ENCODE measurements around the gene NRCAM.

Gene NRCAM

GRCh38 chr7:108231221-108231620 is 225.0 kb downstream of the NRCAM start:
- ChIA-PET POLR2A (no interaction called here), CTCF (no interaction called here)
- DNase-seq (ENCODE audit: extremely low spot score): no peak
- TF ChIP-seq CTBP1 (IDR thresholded peaks at IDR 0.05; ENCODE audit: borderline replicate concordance): no peak
- no peak for TF ChIP-seq FOXA1 (IDR thresholded peaks at IDR 0.05)
- TF ChIP-seq LEF1 (IDR thresholded peaks at IDR 0.05; ENCODE audit: borderline replicate concordance): no peak
- no peak for TF ChIP-seq ARNT (IDR thresholded peaks at IDR 0.05)
- no peak for TF ChIP-seq NFRKB (IDR thresholded peaks at IDR 0.05)
- no peak for TF ChIP-seq TARDBP (IDR thresholded peaks at IDR 0.05)
- TF ChIP-seq ELF4 (IDR thresholded peaks at IDR 0.05): no peak
- TF ChIP-seq FOXM1 (IDR thresholded peaks at IDR 0.05; ENCODE audit: borderline replicate concordance): no peak
- no peak for TF ChIP-seq HDGF (IDR thresholded peaks at IDR 0.05; ENCODE audit: borderline replicate concordance)

- ChIA-PET POLR2A (no interaction called here), CTCF (no interaction called here)
- TF ChIP-seq NFRKB (IDR thresholded peaks at IDR 0.05): no peak
- TF ChIP-seq BHLHE40 (IDR thresholded peaks at IDR 0.05; ENCODE audit: borderline replicate concordance): no peak
- TF ChIP-seq CTBP1 (IDR thresholded peaks at IDR 0.05; ENCODE audit: borderline replicate concordance): no peak
- TF ChIP-seq FOXK2 (IDR thresholded peaks at IDR 0.05): no peak
- no peak for TF ChIP-seq ELF4 (IDR thresholded peaks at IDR 0.05)
- TF ChIP-seq FOXA1 (IDR thresholded peaks at IDR 0.05): no peak
- TF ChIP-seq SUZ12 (IDR thresholded peaks at IDR 0.05): no peak
- TF ChIP-seq FOXM1 (IDR thresholded peaks at IDR 0.05; ENCODE audit: borderline replicate concordance): no peak
- no peak for TF ChIP-seq PKNOX1 (IDR thresholded peaks at IDR 0.05)
- TF ChIP-seq ZNF384 (IDR thresholded peaks at IDR 0.05): no peak
- TF ChIP-seq HDGF (IDR thresholded peaks at IDR 0.05; ENCODE audit: borderline replicate concordance): no peak
- no peak for TF ChIP-seq ARNT (IDR thresholded peaks at IDR 0.05)
- no peak for TF ChIP-seq L3MBTL2 (conservative IDR thresholded peaks at IDR 0.05)
- no peak for TF ChIP-seq TARDBP (IDR thresholded peaks at IDR 0.05)
- TF ChIP-seq LEF1 (IDR thresholded peaks at IDR 0.05; ENCODE audit: borderline replicate concordance): no peak
- no peak for DNase-seq (ENCODE audit: extremely low spot score)
Measured at GRCh38 chr7:108227366-108227765, 228.9 kb downstream of the NRCAM start.

DNA sequence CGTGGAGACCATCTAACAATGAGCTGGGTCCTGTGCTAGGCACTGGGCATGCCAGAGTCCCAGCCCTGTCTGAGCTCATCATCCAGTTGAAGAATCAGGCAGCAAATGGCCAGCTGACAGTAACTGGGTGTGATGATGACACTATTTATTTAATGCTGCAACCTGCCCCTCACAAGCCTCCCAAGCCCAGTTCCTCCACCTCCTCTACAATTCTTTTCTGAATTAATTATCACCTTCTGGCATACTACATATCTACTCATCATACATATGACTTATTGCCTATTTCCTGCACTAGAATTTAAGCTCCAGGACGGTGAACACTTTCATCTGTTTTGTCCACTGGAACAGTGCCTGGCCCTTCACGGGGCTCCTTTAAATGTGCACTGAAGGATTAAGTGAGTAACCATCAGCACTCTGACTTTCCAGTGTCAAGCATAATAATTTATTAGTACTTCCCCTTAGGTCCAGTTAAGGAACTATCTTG is 229.4 kb downstream of the NRCAM start:
- TF ChIP-seq NFRKB (IDR thresholded peaks at IDR 0.05) (no peak), FOXK2 (IDR thresholded peaks at IDR 0.05) (no peak), TARDBP (IDR thresholded peaks at IDR 0.05) (no peak), ARNT (IDR thresholded peaks at IDR 0.05) (no peak), ELF4 (IDR thresholded peaks at IDR 0.05) (no peak), SP1 (IDR thresholded peaks at IDR 0.05) (no peak), FOXM1 (IDR thresholded peaks at IDR 0.05; ENCODE audit: borderline replicate concordance) (no peak), L3MBTL2 (conservative IDR thresholded peaks at IDR 0.05) (no peak), ZNF384 (IDR thresholded peaks at IDR 0.05) (no peak), LEF1 (IDR thresholded peaks at IDR 0.05; ENCODE audit: borderline replicate concordance) (no peak)
- DNase-seq (ENCODE audit: extremely low spot score): no peak
- POLR2A ChIA-PET: no interaction called here
- CTCF ChIA-PET: interaction anchor here (0.6 kb wide), 1 partner anchor 31 kb away, joined by 3 read pairs; no protein-coding TSS in a partner anchor

GRCh38 chr7:108225531-108226181 is 230.6 kb downstream of the NRCAM start:
- peak; percentile 61 for TF ChIP-seq PKNOX1 (IDR thresholded peaks at IDR 0.05)
- TF ChIP-seq FOXA1 (IDR thresholded peaks at IDR 0.05): no peak
- POLR2A ChIA-PET: no interaction called here
- no peak for DNase-seq (ENCODE audit: extremely low spot score)
- CTCF ChIA-PET: no interaction called here

GRCh38 chr7:108224387-108224786 is 231.8 kb downstream of the NRCAM start:
- no peak for DNase-seq (ENCODE audit: extremely low spot score)
- no peak for TF ChIP-seq SP1 (IDR thresholded peaks at IDR 0.05)
- no peak for TF ChIP-seq BHLHE40 (IDR thresholded peaks at IDR 0.05; ENCODE audit: borderline replicate concordance)
- TF ChIP-seq ZNF384 (IDR thresholded peaks at IDR 0.05): no peak
- no peak for TF ChIP-seq LEF1 (IDR thresholded peaks at IDR 0.05; ENCODE audit: borderline replicate concordance)
- no peak for TF ChIP-seq TARDBP (IDR thresholded peaks at IDR 0.05)
- no peak for TF ChIP-seq HDGF (IDR thresholded peaks at IDR 0.05; ENCODE audit: borderline replicate concordance)
- TF ChIP-seq FOXK2 (IDR thresholded peaks at IDR 0.05): no peak
- TF ChIP-seq L3MBTL2 (conservative IDR thresholded peaks at IDR 0.05): no peak
- no peak for TF ChIP-seq FOXM1 (IDR thresholded peaks at IDR 0.05; ENCODE audit: borderline replicate concordance)
- TF ChIP-seq ARNT (IDR thresholded peaks at IDR 0.05): no peak
- no peak for TF ChIP-seq FOXA1 (IDR thresholded peaks at IDR 0.05)
- no peak for TF ChIP-seq CTBP1 (IDR thresholded peaks at IDR 0.05; ENCODE audit: borderline replicate concordance)
- TF ChIP-seq SUZ12 (IDR thresholded peaks at IDR 0.05): no peak
- TF ChIP-seq PKNOX1 (IDR thresholded peaks at IDR 0.05): no peak
- TF ChIP-seq NFRKB (IDR thresholded peaks at IDR 0.05): no peak
- no peak for TF ChIP-seq ELF4 (IDR thresholded peaks at IDR 0.05)
- POLR2A ChIA-PET: no interaction called here
- CTCF ChIA-PET: no interaction called here

- POLR2A ChIA-PET: no interaction called here
- TF ChIP-seq BHLHE40 (IDR thresholded peaks at IDR 0.05; ENCODE audit: borderline replicate concordance): no peak
- no peak for TF ChIP-seq PKNOX1 (IDR thresholded peaks at IDR 0.05)
- TF ChIP-seq TARDBP (IDR thresholded peaks at IDR 0.05): no peak
- TF ChIP-seq HDGF (IDR thresholded peaks at IDR 0.05; ENCODE audit: borderline replicate concordance): no peak
- TF ChIP-seq L3MBTL2 (conservative IDR thresholded peaks at IDR 0.05): no peak
- no peak for TF ChIP-seq FOXA1 (IDR thresholded peaks at IDR 0.05)
- CTCF ChIA-PET: interaction anchor here (0.7 kb wide), 1 partner anchor 272 kb away, joined by 4 read pairs; no protein-coding TSS in a partner anchor
- no peak for DNase-seq (ENCODE audit: extremely low spot score)
Measured at GRCh38 chr7:108222236-108222892, 233.9 kb downstream of the NRCAM start.
